ENCODE data around the gene TMED7.
A peak's percentile ranks its signal among the peaks of the same experiment; 100 is the strongest.
"Not testable (repeated sequence)": the region's sequence is repeated elsewhere in the genome, so short reads cannot be mapped to it uniquely, and the experiment has no call there.

The TMED7 gene

GRCh38 chr5:115625579-115626444 lies at the start of gene TMED7:
Gene TMED7 (minus strand): TSS chr5:115626036. CDS start chr5:115625792, 244 bp downstream.
- TF ChIP-seq CTCF (IDR thresholded peaks at IDR 0.05; ENCODE audit: low read depth, low read length) = no peak
- H3K4me3 ChIP-seq (ENCODE audit: low read depth, low read length) = peak within 1 kb of the TSS; percentile 80

- not testable (repeated sequence) for H3K4me3 ChIP-seq (ENCODE audit: low read depth, low read length)
Measured at GRCh38 chr5:115674782-115675181, 48.9 kb upstream of the TMED7 start.

- no peak for TF ChIP-seq CTCF (IDR thresholded peaks at IDR 0.05; ENCODE audit: low read depth, low read length)
- no peak overlapping the region for H3K4me3 ChIP-seq (ENCODE audit: low read depth, low read length)
Measured at GRCh38 chr5:115673596-115673995, 47.8 kb upstream of the TMED7 start.

GRCh38 chr5:115671939-115672338 lies 46.1 kb upstream of the TMED7 start:
- TF ChIP-seq CTCF (IDR thresholded peaks at IDR 0.05; ENCODE audit: low read depth, low read length) = no peak

GRCh38 chr5:115666023-115666422 lies 40.2 kb upstream of the TMED7 start:
- TF ChIP-seq CTCF (IDR thresholded peaks at IDR 0.05; ENCODE audit: low read depth, low read length) = no peak
- no peak overlapping the region for H3K4me3 ChIP-seq (ENCODE audit: low read depth, low read length)

More at GRCh38 chr5:115671939-115672338, 46.1 kb upstream of the TMED7 start:
- no peak overlapping the region for H3K4me3 ChIP-seq (ENCODE audit: low read depth, low read length)

GRCh38 chr5:115661563-115661962 lies 35.7 kb upstream of the TMED7 start:
- no peak for TF ChIP-seq CTCF (IDR thresholded peaks at IDR 0.05; ENCODE audit: low read depth, low read length)
- H3K4me3 ChIP-seq (ENCODE audit: low read depth, low read length) = no peak overlapping the region

GRCh38 chr5:115661101-115661500 lies 35.3 kb upstream of the TMED7 start:
- no peak overlapping the region for H3K4me3 ChIP-seq (ENCODE audit: low read depth, low read length)
- TF ChIP-seq CTCF (IDR thresholded peaks at IDR 0.05; ENCODE audit: low read depth, low read length) = no peak

GRCh38 chr5:115657881-115658233 lies 32.0 kb upstream of the TMED7 start:
- TF ChIP-seq CTCF (IDR thresholded peaks at IDR 0.05; ENCODE audit: low read depth, low read length) = no peak
- no peak overlapping the region for H3K4me3 ChIP-seq (ENCODE audit: low read depth, low read length)
